Measurements from ENCODE around the gene CAMTA1. TPM values are rescaled to one million over a fixed set of nuclear protein-coding genes. Genes with fewer than 3 reads are reported as not detected.

CAMTA1 gene
- total RNA-seq, 2 donors from 2014 or later = 36.7 to 51.9 TPM

Other genes starting within 250 kb of the CAMTA1 start
- 10 to 100 TPM; 33.2 to 58.0 TPM for gene NOL9, start 230.9 kb upstream of the CAMTA1 start, total RNA-seq
- not detected for gene TAS1R1, start 230.1 kb upstream of the CAMTA1 start, total RNA-seq
- gene ZBTB48, start 205.5 kb upstream of the CAMTA1 start, total RNA-seq = 10 to 100 TPM; 22.0 to 28.5 TPM
- gene KLHL21, start 182.6 kb upstream of the CAMTA1 start, total RNA-seq = 10 to 100 TPM; 32.3 to 35.3 TPM
- gene PHF13, start 171.7 kb upstream of the CAMTA1 start, total RNA-seq = 10 to 100 TPM; 14.8 to 23.7 TPM
- 10 to 100 TPM; 19.3 to 34.6 TPM for gene THAP3, start 160.6 kb upstream of the CAMTA1 start, total RNA-seq
- 10 to 100 TPM; 30.6 to 70.5 TPM for gene DNAJC11, start 83.6 kb upstream of the CAMTA1 start, total RNA-seq

Data from activated T-helper 17 cell treated with anti-CD3 and anti-CD28 coated beads, Interleukin-2, amount 50 U/mL, for 72 hours (primary cell).